ENCODE results near the gene PSME1.
A peak's percentile ranks its signal among the peaks of the same experiment; 100 is the strongest.

PSME1 gene

GRCh38 chr14:24132061-24132685, 3.8 kb upstream of the PSME1 start:
- peaks cover 2% of the 10 kb centered on the region; the same call in 1 of the 2 replicates for H3K36me3 ChIP-seq (ENCODE audit: low read depth)
- H3K27ac ChIP-seq (ENCODE audit: poor library complexity, severe bottlenecking) = no peak overlapping the region
- H3K9me3 ChIP-seq (ENCODE audit: severe bottlenecking) = no peaks in the 10 kb centered on the region
- no peak overlapping the region for H3K4me3 ChIP-seq (ENCODE audit: severe bottlenecking)
- DNase-seq (ENCODE audit: low spot score) (no peak), ATAC-seq (ENCODE audit: low read depth) (peak; percentile 4; the same call in 1 of the 3 replicates)
- no peak for TF ChIP-seq CTCF (IDR thresholded peaks at IDR 0.05; ENCODE audit: poor library complexity, severe bottlenecking)
- H3K4me1 ChIP-seq (ENCODE audit: insufficient read depth, poor library complexity, severe bottlenecking) = peaks cover 5% of the 10 kb centered on the region
- no peaks in the 10 kb centered on the region for H3K27me3 ChIP-seq (ENCODE audit: insufficient read depth, poor library complexity, severe bottlenecking)

GRCh38 chr14:24132976-24133375, 3.0 kb upstream of the PSME1 start:
- H3K27me3 ChIP-seq (ENCODE audit: insufficient read depth, poor library complexity, severe bottlenecking) = no peaks in the 10 kb centered on the region
- peaks cover 10% of the 10 kb centered on the region for H3K36me3 ChIP-seq (ENCODE audit: low read depth)
- no peak for TF ChIP-seq CTCF (IDR thresholded peaks at IDR 0.05; ENCODE audit: poor library complexity, severe bottlenecking)
- ATAC-seq (ENCODE audit: low read depth) (no peak), DNase-seq (ENCODE audit: low spot score) (no peak)
- H3K9me3 ChIP-seq (ENCODE audit: severe bottlenecking) = no peaks in the 10 kb centered on the region
- H3K27ac ChIP-seq (ENCODE audit: poor library complexity, severe bottlenecking) = no peak overlapping the region
- H3K4me3 ChIP-seq (ENCODE audit: severe bottlenecking) = no peak overlapping the region
- H3K4me1 ChIP-seq (ENCODE audit: insufficient read depth, poor library complexity, severe bottlenecking) = peaks cover 5% of the 10 kb centered on the region

GRCh38 chr14:24133735-24134134, 2.3 kb upstream of the PSME1 start:
- H3K9me3 ChIP-seq (ENCODE audit: severe bottlenecking) = no peaks in the 10 kb centered on the region
- no peak overlapping the region for H3K27ac ChIP-seq (ENCODE audit: poor library complexity, severe bottlenecking)
- no peak for DNase-seq (ENCODE audit: low spot score)
- TF ChIP-seq CTCF (IDR thresholded peaks at IDR 0.05; ENCODE audit: poor library complexity, severe bottlenecking) = no peak
- peaks cover 5% of the 10 kb centered on the region for H3K4me1 ChIP-seq (ENCODE audit: insufficient read depth, poor library complexity, severe bottlenecking)
- no peak for ATAC-seq (ENCODE audit: low read depth)
- H3K27me3 ChIP-seq (ENCODE audit: insufficient read depth, poor library complexity, severe bottlenecking) = no peaks in the 10 kb centered on the region
- no peak overlapping the region for H3K4me3 ChIP-seq (ENCODE audit: severe bottlenecking)
- peaks cover 18% of the 10 kb centered on the region for H3K36me3 ChIP-seq (ENCODE audit: low read depth)

- H3K4me3 ChIP-seq (ENCODE audit: severe bottlenecking) = peak overlapping the region; percentile 88
- peaks cover 33% of the 10 kb centered on the region for H3K36me3 ChIP-seq (ENCODE audit: low read depth)
- H3K9me3 ChIP-seq (ENCODE audit: severe bottlenecking) = no peaks in the 10 kb centered on the region
- H3K27me3 ChIP-seq (ENCODE audit: insufficient read depth, poor library complexity, severe bottlenecking) = no peaks in the 10 kb centered on the region
- no peak for TF ChIP-seq CTCF (IDR thresholded peaks at IDR 0.05; ENCODE audit: poor library complexity, severe bottlenecking)
- ATAC-seq (ENCODE audit: low read depth) (no peak), DNase-seq (ENCODE audit: low spot score) (no peak)
- H3K27ac ChIP-seq (ENCODE audit: poor library complexity, severe bottlenecking) = peak overlapping the region; percentile 47
- H3K4me1 ChIP-seq (ENCODE audit: insufficient read depth, poor library complexity, severe bottlenecking) = peaks cover 10% of the 10 kb centered on the region
These were observed 485 bp upstream of the PSME1 start for GRCh38 chr14:24135584-24135833.

- Histone ChIP-seq H3K27ac (ENCODE audit: poor library complexity, severe bottlenecking) (peak overlapping the region; percentile 47), H3K27me3 (ENCODE audit: insufficient read depth, poor library complexity, severe bottlenecking) (no peaks in the 10 kb centered on the region), H3K36me3 (ENCODE audit: low read depth) (peaks cover 33% of the 10 kb centered on the region), H3K4me3 (ENCODE audit: severe bottlenecking) (peak overlapping the region; percentile 88), H3K9me3 (ENCODE audit: severe bottlenecking) (no peaks in the 10 kb centered on the region), H3K4me1 (ENCODE audit: insufficient read depth, poor library complexity, severe bottlenecking) (peaks cover 10% of the 10 kb centered on the region)
- TF ChIP-seq CTCF (IDR thresholded peaks at IDR 0.05; ENCODE audit: poor library complexity, severe bottlenecking) = no peak
- ATAC-seq (ENCODE audit: low read depth) (no peak), DNase-seq (ENCODE audit: low spot score) (no peak)
These were observed 912 bp downstream of the PSME1 start for GRCh38 chr14:24136684-24137528.

Data from RWPE2 (cell line).